ENCODE data around the gene SHC1. TPM values are rescaled to one million over a fixed set of nuclear protein-coding genes. Genes with fewer than 3 reads are reported as not detected.
"Not testable (repeated sequence)": the region's sequence is repeated elsewhere in the genome, so short reads cannot be mapped to it uniquely, and the experiment has no call there.

Gene SHC1
- total and polyA plus RNA-seq, 2 donors, result 61.2 to 110 TPM

GRCh38 chr1:154978360-154978759 lies 7.8 kb upstream of the SHC1 start:
- H3K4me1 ChIP-seq (ENCODE audit: insufficient read depth), result no peaks in the 10 kb centered on the region
- no peak overlapping the region for H3K27ac ChIP-seq (ENCODE audit: low read depth)
- no peak overlapping the region for H3K4me3 ChIP-seq (ENCODE audit: low read depth, low read length)
- no peaks in the 10 kb centered on the region for H3K36me3 ChIP-seq (ENCODE audit: insufficient read depth)
- DNase-seq (ENCODE audit: extremely low spot score), result no peak
- WGBS, result 85% methylated on average over 3 of the region's 3 CpGs

GRCh38 chr1:154977762-154978161 lies 7.2 kb upstream of the SHC1 start:
- not testable (repeated sequence) for H3K27ac ChIP-seq (ENCODE audit: low read depth); H3K36me3 ChIP-seq (ENCODE audit: insufficient read depth); DNase-seq (ENCODE audit: extremely low spot score); H3K4me3 ChIP-seq (ENCODE audit: low read depth, low read length); H3K4me1 ChIP-seq (ENCODE audit: insufficient read depth)
- WGBS, result 60% methylated on average over 3 of the region's 3 CpGs

GRCh38 chr1:154975409-154976059 lies 5.0 kb upstream of the SHC1 start:
- Histone ChIP-seq H3K4me3 (ENCODE audit: low read depth, low read length) (peak overlapping the region; percentile 54), H3K4me1 (ENCODE audit: insufficient read depth) (no peaks in the 10 kb centered on the region), H3K36me3 (ENCODE audit: insufficient read depth) (no peaks in the 10 kb centered on the region), H3K27ac (ENCODE audit: low read depth) (peak overlapping the region; percentile 94)
- under 1% methylated on average over 24 of the region's 24 CpGs for WGBS
- DNase-seq (ENCODE audit: extremely low spot score), result no peak

- peak; percentile 98 for DNase-seq (ENCODE audit: extremely low spot score)
- no peaks in the 10 kb centered on the region for H3K36me3 ChIP-seq (ENCODE audit: insufficient read depth)
- no peaks in the 10 kb centered on the region for H3K4me1 ChIP-seq (ENCODE audit: insufficient read depth)
- peak overlapping the region; percentile 94 for H3K27ac ChIP-seq (ENCODE audit: low read depth)
- H3K4me3 ChIP-seq (ENCODE audit: low read depth, low read length), result peak overlapping the region; percentile 54
- WGBS, result under 1% methylated on average over 30 of the region's 30 CpGs
Measured at GRCh38 chr1:154974808-154975408, 4.4 kb upstream of the SHC1 start.

- WGBS, result under 1% methylated on average over 47 of the region's 47 CpGs
- H3K4me1 ChIP-seq (ENCODE audit: insufficient read depth), result no peaks in the 10 kb centered on the region
- peak within 1 kb of the TSS; percentile 54 for H3K4me3 ChIP-seq (ENCODE audit: low read depth, low read length)
- no peaks in the 10 kb centered on the region for H3K36me3 ChIP-seq (ENCODE audit: insufficient read depth)
- peak; percentile 100 for DNase-seq (ENCODE audit: extremely low spot score)
- H3K27ac ChIP-seq (ENCODE audit: low read depth), result peak within 1 kb of the TSS; percentile 94
Measured at GRCh38 chr1:154974102-154974807, 3.7 kb upstream of the SHC1 start, which contains the start of gene CKS1B. CKS1B (plus strand) TSS chr1:154974681; CDS start chr1:154974746, 65 bp downstream.

GRCh38 chr1:154973344-154974101 lies 3.0 kb upstream of the SHC1 start:
- Histone ChIP-seq H3K27ac (ENCODE audit: low read depth) (peak overlapping the region; percentile 94), H3K4me1 (ENCODE audit: insufficient read depth) (no peaks in the 10 kb centered on the region), H3K4me3 (ENCODE audit: low read depth, low read length) (peak overlapping the region; percentile 53), H3K36me3 (ENCODE audit: insufficient read depth) (no peaks in the 10 kb centered on the region)
- WGBS, result 4% methylated on average over 37 of the region's 37 CpGs
- DNase-seq (ENCODE audit: extremely low spot score), result peak; percentile 95

- no peaks in the 10 kb centered on the region for H3K36me3 ChIP-seq (ENCODE audit: insufficient read depth)
- no peak for DNase-seq (ENCODE audit: extremely low spot score)
- 17% methylated on average over 18 of the region's 18 CpGs for WGBS
- no peak overlapping the region for H3K4me3 ChIP-seq (ENCODE audit: low read depth, low read length)
- H3K27ac ChIP-seq (ENCODE audit: low read depth), result peak overlapping the region; percentile 72
- H3K4me1 ChIP-seq (ENCODE audit: insufficient read depth), result no peaks in the 10 kb centered on the region
Measured at GRCh38 chr1:154972517-154973343, 2.2 kb upstream of the SHC1 start.

GRCh38 chr1:154972213-154972516 lies 1.6 kb upstream of the SHC1 start:
- Histone ChIP-seq H3K36me3 (ENCODE audit: insufficient read depth) (no peaks in the 10 kb centered on the region), H3K4me1 (ENCODE audit: insufficient read depth) (no peaks in the 10 kb centered on the region), H3K4me3 (ENCODE audit: low read depth, low read length) (no peak overlapping the region), H3K27ac (ENCODE audit: low read depth) (peak overlapping the region; percentile 72)
- no peak for DNase-seq (ENCODE audit: extremely low spot score)
- 42% methylated on average over 3 of the region's 3 CpGs for WGBS

GRCh38 chr1:154971341-154971998 lies 923 bp upstream of the SHC1 start:
- no peak for DNase-seq (ENCODE audit: extremely low spot score)
- Histone ChIP-seq H3K27ac (ENCODE audit: low read depth) (peak overlapping the region; percentile 90), H3K4me1 (ENCODE audit: insufficient read depth) (no peaks in the 10 kb centered on the region), H3K4me3 (ENCODE audit: low read depth, low read length) (no peak overlapping the region), H3K36me3 (ENCODE audit: insufficient read depth) (no peaks in the 10 kb centered on the region)
- WGBS, result 53% methylated on average over 10 of the region's 10 CpGs

GRCh38 chr1:154969860-154970452 lies 591 bp downstream of the SHC1 start:
- Histone ChIP-seq H3K27ac (ENCODE audit: low read depth) (peak overlapping the region; percentile 66), H3K4me1 (ENCODE audit: insufficient read depth) (no peaks in the 10 kb centered on the region)
- no peak for DNase-seq (ENCODE audit: extremely low spot score)

GRCh38 chr1:154969246-154969645 lies 1.3 kb downstream of the SHC1 start:
- WGBS, result 36% methylated on average over 5 of the region's 5 CpGs
- no peak for DNase-seq (ENCODE audit: extremely low spot score)
- Histone ChIP-seq H3K36me3 (ENCODE audit: insufficient read depth) (peaks cover 4% of the 10 kb centered on the region), H3K4me3 (ENCODE audit: low read depth, low read length) (no peak overlapping the region), H3K27ac (ENCODE audit: low read depth) (no peak overlapping the region), H3K4me1 (ENCODE audit: insufficient read depth) (no peaks in the 10 kb centered on the region)

More at GRCh38 chr1:154969860-154970452, 591 bp downstream of the SHC1 start:
- Histone ChIP-seq H3K4me3 (ENCODE audit: low read depth, low read length) (peak overlapping the region; percentile 29), H3K36me3 (ENCODE audit: insufficient read depth) (peaks cover 4% of the 10 kb centered on the region)
- 19% methylated on average over 22 of the region's 22 CpGs for WGBS

GRCh38 chr1:154968731-154969130 lies 1.8 kb downstream of the SHC1 start:
- Histone ChIP-seq H3K36me3 (ENCODE audit: insufficient read depth) (peaks cover 4% of the 10 kb centered on the region), H3K4me1 (ENCODE audit: insufficient read depth) (no peaks in the 10 kb centered on the region)
- WGBS, result 89% methylated on average over 3 of the region's 3 CpGs

More at GRCh38 chr1:154968731-154969130, 1.8 kb downstream of the SHC1 start:
- no peak overlapping the region for H3K27ac ChIP-seq (ENCODE audit: low read depth)
- DNase-seq (ENCODE audit: extremely low spot score), result no peak
- no peak overlapping the region for H3K4me3 ChIP-seq (ENCODE audit: low read depth, low read length)
